Gastrocnemius medialis (tissue), 4 donors: ENCODE results near the gene PRDX3.

Experiments used
- POLR2A ChIP-seq, 2 donors: fragments of 450-650 bp; IDR thresholded peaks; one replicate each; pipeline ENCODE4 v1.6.1; 2017; ENCODE audit warnings: antibody characterized with exemption in 2 of 2, mild to moderate bottlenecking in 2 of 2, moderate library complexity in 2 of 2
- TF ChIP-seq, protein P1 (sequence below), 5 experiments: fragments of 450-650 bp in 3 of 5; fragments of 200-600 bp in 2 of 5; sonication (generic) in 2 of 5; IDR thresholded peaks in 4 of 5; conservative IDR thresholded peaks in 1 of 5; 1 replicate in 4 of 5; 2 replicates in 1 of 5; pipeline ENCODE4 v1.5.1; 2016 to 2019; ENCODE audit warnings: antibody characterized with exemption in 5 of 5, mild to moderate bottlenecking in 3 of 5, moderate library complexity in 3 of 5

DNA sequence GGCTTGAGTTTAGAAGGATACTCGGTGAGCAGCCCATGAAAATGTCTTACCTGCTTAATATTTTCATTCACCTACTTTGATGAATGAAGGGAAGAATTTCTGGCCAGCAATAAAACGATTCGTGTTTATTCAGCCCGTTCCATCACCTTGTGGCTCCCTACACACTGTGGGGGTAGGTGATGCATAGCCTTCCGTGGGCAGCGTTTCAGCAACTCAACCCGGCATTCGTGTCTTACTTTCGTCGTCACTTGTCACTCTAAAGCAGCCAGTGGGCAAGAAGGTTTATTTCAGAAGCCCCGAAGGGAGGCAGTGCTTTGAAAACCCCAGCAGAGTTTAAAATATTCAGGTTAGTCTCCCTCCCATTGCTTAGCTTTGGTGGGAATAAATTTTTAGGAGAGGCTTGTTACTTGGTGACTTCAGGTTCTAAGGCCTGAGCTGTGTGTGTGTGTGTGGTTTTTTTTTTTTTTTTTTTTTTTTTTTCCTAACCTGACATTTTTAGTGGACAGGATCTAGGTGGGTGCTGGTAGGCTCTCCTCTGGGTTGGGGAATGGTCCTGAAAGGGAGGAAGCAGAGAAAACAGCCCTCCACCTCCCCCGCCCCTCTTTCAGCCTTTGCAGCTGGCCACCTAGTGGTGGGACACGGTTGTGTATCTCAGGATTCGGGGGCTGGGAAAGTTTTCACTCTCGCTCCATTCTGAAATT, 30.6 kb upstream of the PRDX3 start:
- TF ChIP-seq, protein P1, sequence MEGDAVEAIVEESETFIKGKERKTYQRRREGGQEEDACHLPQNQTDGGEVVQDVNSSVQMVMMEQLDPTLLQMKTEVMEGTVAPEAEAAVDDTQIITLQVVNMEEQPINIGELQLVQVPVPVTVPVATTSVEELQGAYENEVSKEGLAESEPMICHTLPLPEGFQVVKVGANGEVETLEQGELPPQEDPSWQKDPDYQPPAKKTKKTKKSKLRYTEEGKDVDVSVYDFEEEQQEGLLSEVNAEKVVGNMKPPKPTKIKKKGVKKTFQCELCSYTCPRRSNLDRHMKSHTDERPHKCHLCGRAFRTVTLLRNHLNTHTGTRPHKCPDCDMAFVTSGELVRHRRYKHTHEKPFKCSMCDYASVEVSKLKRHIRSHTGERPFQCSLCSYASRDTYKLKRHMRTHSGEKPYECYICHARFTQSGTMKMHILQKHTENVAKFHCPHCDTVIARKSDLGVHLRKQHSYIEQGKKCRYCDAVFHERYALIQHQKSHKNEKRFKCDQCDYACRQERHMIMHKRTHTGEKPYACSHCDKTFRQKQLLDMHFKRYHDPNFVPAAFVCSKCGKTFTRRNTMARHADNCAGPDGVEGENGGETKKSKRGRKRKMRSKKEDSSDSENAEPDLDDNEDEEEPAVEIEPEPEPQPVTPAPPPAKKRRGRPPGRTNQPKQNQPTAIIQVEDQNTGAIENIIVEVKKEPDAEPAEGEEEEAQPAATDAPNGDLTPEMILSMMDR (IDR thresholded peaks at IDR 0.05 in 4 of 5, conservative IDR thresholded peaks at IDR 0.05 in 1 of 5): peak; percentile 67 to 79 (median 74)
- TF ChIP-seq POLR2A (IDR thresholded peaks at IDR 0.05): no peak
